D341Med (cell line): ENCODE measurements around the gene CASK.

Experiments used
- DNase-seq: peaks from one replicate; pipeline ENCODE4 v3.0.0; 2012; ENCODE audit warnings: low spot score

The CASK gene

GRCh38 chrX:41909068-41909467 lies 14.3 kb downstream of the CASK start:
- no peak for DNase-seq

GRCh38 chrX:41906515-41907187 lies 16.7 kb downstream of the CASK start:
- DNase-seq = no peak

- DNase-seq = no peak
Observed at GRCh38 chrX:41903544-41903943, 19.8 kb downstream of the CASK start.

GRCh38 chrX:41900321-41900720 lies 23.0 kb downstream of the CASK start:
- no peak for DNase-seq

GRCh38 chrX:41895826-41896225 lies 27.5 kb downstream of the CASK start:
- DNase-seq = no peak

GRCh38 chrX:41890026-41890423 lies 33.3 kb downstream of the CASK start:
- no peak for DNase-seq

GRCh38 chrX:41889317-41890025 lies 33.9 kb downstream of the CASK start:
- DNase-seq = no peak

- DNase-seq = no peak
Observed at GRCh38 chrX:41887691-41888090, 35.7 kb downstream of the CASK start.

GRCh38 chrX:41885724-41886123 lies 37.6 kb downstream of the CASK start:
- no peak for DNase-seq

GRCh38 chrX:41881166-41881565 lies 42.2 kb downstream of the CASK start:
- DNase-seq = no peak

- DNase-seq = no peak
Observed at GRCh38 chrX:41877167-41877566, 46.2 kb downstream of the CASK start.

- no peak for DNase-seq
Observed at GRCh38 chrX:41875142-41875541, 48.2 kb downstream of the CASK start.

GRCh38 chrX:41870719-41871151 lies 52.6 kb downstream of the CASK start:
- DNase-seq = no peak

GRCh38 chrX:41868392-41868977 lies 54.9 kb downstream of the CASK start:
- DNase-seq = no peak

- no peak for DNase-seq
Observed at GRCh38 chrX:41863343-41864203, 59.8 kb downstream of the CASK start.

- DNase-seq = no peak
Observed at GRCh38 chrX:41862562-41863184, 60.7 kb downstream of the CASK start.

- no peak for DNase-seq
Observed at GRCh38 chrX:41858161-41858775, 65.1 kb downstream of the CASK start.

GRCh38 chrX:41857670-41858069 lies 65.7 kb downstream of the CASK start:
- DNase-seq = no peak

- DNase-seq = no peak
Observed at GRCh38 chrX:41846714-41847113, 76.6 kb downstream of the CASK start.

- DNase-seq = no peak
Observed at GRCh38 chrX:41837270-41837944, 85.9 kb downstream of the CASK start.

GRCh38 chrX:41828826-41829225 lies 94.5 kb downstream of the CASK start:
- no peak for DNase-seq
